ENCODE measurements around the gene LDHD.

DNA sequence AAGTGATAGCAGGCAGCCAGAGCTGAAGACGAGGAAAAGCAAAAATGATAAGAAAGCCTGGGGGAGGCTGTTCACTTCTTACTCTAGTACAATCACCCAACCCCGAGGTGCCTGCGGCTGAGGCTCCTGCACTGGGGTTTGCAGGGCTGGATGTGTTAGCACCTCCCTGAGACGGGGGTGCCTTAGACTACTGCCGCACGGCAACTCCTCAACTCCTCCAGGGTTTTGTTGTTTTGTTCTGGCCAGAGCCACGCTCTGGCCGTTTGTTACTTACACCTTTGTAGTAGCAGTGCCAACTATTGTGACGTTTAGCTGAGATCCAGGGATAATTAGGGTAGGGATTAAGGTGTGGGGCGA, 51.5 kb downstream of the LDHD start:
- TF ChIP-seq, protein P1, sequence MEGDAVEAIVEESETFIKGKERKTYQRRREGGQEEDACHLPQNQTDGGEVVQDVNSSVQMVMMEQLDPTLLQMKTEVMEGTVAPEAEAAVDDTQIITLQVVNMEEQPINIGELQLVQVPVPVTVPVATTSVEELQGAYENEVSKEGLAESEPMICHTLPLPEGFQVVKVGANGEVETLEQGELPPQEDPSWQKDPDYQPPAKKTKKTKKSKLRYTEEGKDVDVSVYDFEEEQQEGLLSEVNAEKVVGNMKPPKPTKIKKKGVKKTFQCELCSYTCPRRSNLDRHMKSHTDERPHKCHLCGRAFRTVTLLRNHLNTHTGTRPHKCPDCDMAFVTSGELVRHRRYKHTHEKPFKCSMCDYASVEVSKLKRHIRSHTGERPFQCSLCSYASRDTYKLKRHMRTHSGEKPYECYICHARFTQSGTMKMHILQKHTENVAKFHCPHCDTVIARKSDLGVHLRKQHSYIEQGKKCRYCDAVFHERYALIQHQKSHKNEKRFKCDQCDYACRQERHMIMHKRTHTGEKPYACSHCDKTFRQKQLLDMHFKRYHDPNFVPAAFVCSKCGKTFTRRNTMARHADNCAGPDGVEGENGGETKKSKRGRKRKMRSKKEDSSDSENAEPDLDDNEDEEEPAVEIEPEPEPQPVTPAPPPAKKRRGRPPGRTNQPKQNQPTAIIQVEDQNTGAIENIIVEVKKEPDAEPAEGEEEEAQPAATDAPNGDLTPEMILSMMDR (IDR thresholded peaks at IDR 0.05), result no peak
- TF ChIP-seq POLR2A (IDR thresholded peaks at IDR 0.05), result no peak
